Fibroblast of skin of abdomen (primary cell): ENCODE data around the gene AUP1.
"Not testable (repeated sequence)": the region's sequence is repeated elsewhere in the genome, so short reads cannot be mapped to it uniquely, and the experiment has no call there.

Experiments
- DNase-seq: peaks from one replicate; pipeline ENCODE4 v3.0.0-alpha.2; 2013

Gene AUP1

DNA sequence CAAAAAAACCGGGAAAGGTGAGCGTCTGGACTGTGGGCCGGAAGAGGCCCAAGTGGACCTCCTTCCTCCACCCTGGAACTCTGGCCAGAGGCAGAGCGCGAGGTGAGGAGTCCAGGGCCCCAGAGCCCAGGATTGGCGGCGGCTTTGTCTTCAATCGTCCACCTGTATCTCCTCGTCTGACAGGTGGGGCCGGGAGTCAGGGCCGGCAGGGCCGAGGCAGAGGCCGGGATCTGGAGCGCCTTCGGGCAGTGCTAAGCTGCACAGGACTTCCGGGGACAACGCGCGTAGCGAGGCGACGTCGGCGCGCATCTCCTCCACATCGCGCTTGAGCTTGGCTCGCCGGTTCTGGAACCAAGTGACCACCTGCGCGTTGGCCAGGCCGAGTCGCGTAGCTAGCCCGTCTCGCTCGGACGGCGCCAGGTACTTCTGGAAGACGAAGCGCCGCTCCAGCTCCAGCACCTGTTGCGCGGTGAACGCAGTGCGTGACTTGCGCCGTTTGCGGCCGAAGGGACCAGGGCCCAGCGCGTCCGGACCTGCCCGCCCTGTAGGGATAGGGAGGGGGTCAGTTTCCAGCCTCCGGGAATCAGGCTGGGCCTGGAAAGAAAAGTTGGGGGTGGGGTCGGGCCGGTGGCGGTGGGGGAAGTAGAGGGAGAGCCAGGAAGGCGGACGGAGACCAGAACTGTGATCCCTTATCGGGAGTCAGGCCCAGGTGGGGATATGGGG lies 31.6 kb downstream of the AUP1 start:
- no peak for DNase-seq

DNA sequence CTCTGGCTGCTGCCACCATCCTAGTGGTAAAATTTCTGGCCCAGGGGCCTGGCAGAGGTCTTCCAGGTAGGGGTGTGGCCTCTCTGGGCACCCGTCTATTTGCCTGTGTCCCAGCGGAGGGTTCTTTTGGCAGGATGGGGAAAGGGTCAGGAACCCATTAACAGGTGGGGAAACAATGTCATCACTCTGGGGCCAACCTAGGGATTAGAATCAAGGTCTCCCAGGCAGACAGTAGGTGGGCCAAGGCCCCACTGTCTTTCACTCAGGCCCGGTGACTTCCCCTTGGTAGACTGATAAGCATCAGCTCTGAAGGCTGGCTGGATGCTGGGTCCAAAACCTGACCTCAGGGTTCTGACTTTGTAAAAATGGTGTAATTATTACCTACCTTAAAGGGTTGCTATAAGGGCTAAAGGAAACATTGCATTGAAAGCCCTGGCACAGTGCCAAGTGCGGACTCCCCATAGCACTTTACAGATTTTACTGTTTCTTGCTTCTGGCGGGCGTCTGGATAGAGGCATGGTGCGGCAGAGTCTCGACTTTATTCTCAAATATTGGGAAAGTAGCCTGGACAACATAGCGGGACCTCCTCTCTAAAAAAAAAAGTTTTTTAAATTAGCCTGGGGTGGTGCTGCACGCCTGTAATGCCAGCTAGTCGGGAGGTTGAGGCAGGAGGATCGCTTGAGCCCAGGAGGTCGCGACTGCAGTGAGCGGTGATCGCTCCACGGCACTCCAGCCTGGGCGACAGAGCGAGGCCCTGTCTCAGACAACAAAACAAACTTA lies 32.3 kb downstream of the AUP1 start:
- no peak for DNase-seq

DNA sequence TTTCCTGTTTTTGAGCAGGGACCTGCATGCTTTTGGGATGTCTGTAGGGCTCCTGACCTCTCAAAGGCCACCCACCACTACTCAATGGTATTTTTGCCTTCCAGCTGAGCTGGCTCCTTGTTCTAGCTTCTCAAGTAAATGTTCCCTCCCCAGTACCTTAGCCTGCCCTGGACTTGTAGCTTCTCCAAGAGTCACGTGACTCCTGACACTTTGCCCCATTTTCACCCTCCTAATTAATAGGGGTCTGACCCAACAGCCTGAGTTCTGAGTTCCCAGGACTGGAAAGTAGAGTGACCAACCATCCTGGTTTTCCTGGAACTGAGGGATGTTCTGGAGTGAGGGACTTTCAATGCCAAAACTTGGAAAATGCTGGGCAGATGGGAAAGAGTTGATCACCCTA lies 34.1 kb downstream of the AUP1 start:
- DNase-seq, result no peak

DNA sequence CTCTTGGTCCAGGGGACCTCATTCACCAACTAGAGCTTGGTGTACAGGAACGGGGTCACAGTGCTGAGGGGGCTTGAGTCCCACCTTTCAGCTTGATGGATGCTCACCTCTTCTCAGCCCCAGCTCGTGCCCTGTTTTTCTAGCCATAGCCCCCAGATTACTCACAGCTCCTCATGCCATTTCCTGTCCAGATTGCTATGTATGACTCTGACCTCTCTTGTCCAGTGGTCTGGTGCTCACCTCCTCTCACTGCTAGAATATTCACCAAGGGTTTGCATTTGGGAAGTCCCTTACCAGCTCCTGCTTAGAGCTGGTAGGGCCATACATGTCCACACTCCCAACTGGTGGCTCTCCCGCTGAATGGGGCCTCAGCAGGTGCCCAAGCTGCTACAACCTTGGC lies 36.0 kb downstream of the AUP1 start:
- no peak for DNase-seq

DNA sequence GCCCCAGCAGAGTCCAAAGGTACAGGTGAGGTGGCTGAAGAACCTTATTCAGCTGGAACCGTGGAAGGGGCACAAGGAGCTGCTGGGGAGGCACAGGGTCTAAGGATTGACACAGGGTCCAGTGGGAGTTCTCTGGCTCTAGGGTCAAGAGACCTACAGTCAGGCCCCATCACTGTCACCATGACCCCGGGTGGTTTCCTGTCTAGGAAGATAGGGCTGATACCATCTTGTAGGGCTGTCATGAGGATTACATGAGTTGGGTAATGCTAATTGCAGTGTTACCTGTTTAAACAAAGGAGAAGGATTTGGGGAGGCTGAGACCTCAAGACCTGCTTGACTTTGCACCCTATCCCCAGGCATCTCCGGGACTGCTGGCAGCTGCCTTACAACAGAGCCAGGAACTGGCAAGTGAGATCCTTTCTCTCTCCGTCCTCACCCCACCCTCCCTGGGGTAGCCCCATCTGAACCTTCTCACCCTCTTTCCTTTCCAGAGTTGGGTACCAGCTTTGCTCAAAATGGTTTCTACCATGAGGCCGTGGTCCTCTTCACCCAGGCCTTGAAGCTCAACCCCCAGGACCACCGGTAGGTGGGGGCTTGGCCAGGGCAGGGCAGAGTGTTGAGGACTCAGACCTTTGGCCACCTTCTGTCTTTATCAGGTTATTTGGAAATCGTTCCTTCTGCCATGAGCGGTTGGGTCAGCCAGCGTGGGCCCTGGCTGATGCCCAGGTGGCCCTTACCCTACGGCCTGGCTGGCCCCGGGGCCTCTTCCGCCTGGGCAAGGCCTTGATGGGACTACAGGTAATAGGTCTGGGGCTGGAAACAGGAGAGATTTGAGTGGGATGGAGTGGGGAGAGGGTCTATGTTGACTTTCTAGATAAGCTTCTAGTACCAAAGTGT lies 37.6 kb downstream of the AUP1 start:
- no peak for DNase-seq

DNA sequence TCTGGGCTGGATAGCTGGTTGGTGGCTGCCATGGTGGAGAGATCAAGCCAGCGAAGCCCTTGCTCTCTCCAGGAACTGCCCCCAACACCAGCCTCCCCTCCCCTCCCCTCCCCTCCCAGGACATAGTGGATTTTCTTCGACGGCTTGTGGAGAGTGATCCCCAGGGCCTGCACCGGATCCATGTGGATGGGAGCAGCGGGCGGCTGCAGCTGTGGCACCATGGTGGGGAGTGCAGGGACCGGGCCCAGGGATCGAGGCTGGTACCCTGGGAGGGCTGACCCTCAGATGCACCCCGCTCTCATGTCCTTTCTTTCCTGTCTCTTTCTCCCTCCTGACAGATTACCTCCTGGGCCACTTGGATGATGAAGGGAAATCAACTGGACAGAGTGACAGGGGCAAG lies 39.6 kb downstream of the AUP1 start:
- DNase-seq, result no peak

DNA sequence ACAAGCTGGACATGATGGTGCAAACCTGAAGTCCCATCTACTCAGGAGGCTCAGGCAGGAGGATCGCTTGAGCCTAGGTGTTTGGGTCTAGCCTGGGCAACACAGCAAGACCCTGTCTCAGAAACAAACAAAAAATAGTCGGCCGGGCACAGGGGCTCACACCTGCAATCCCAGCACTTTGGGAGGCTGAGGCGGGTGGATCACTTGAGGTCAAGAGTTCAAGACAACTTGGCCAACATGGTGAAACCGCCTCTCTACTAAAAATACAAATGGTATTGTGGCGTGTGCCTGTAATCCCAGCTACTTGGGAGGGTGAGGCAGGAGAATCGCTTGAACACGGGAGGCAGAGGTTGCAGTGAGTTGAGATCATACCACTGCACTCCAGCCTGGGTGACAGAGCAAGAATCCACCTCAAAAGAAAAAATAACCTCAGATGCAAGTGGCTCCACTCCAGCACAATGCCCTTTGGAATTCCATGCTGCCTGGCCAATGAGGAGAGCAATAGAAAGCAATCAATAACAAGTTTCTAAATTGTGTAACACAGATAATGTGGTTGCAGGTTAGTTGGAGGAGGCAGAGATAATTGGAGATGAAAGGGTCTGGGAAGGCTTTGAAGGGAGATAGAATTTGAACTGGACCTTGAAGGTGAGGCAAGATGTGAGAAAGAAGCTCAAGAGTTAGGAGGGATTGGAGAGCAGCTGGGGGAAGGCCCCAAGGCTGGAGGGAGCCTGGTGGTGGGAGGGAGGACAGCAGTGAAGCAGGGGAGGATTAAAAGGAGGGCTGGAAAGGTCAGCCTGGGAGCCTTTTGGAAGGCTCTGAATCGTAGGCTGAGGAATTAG lies 40.6 kb downstream of the AUP1 start:
- no peak for DNase-seq

DNA sequence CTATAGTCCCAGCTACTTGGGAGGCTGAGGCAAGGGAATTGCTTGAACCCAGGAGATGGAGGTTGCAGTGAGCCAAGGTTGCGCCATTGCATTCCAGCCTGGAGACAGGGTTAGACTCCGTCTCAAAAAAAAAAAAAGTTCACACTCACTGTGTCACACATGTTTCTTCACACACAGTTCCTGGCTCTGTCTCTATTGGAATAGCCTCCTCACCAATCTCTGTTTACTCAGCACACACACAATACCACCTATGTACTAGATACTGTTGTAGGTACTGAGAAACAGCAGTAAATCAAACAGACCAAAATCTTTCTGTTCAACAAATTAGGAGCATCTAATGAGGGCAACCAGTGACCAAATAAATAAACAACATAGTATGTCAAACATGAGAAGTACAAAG lies 43.4 kb downstream of the AUP1 start:
- DNase-seq, result no peak

DNA sequence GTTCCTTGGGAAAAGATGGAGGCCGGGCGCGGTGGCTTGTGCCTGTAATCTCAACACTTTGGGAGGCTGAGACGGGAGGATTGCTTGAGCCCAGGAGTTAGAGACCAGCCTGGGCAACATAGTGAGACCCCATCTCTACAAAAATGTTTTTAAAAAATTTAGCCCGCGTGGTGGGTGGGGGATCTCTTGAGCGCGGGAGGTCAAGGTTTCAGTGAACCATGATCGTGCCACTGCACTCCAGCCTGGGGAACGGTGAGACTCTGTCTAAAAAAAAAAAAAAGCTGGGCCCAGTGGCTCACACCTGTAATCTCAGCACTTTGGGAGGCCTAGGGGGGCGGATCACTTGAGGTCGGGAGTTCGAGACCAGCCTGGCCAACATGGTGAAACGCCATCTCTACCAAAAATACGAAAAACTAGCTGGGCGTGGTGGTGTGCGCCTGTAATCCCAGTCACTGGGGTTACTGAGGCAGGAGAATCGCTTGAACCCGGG lies 45.8 kb downstream of the AUP1 start:
- DNase-seq, result not testable (repeated sequence)

DNA sequence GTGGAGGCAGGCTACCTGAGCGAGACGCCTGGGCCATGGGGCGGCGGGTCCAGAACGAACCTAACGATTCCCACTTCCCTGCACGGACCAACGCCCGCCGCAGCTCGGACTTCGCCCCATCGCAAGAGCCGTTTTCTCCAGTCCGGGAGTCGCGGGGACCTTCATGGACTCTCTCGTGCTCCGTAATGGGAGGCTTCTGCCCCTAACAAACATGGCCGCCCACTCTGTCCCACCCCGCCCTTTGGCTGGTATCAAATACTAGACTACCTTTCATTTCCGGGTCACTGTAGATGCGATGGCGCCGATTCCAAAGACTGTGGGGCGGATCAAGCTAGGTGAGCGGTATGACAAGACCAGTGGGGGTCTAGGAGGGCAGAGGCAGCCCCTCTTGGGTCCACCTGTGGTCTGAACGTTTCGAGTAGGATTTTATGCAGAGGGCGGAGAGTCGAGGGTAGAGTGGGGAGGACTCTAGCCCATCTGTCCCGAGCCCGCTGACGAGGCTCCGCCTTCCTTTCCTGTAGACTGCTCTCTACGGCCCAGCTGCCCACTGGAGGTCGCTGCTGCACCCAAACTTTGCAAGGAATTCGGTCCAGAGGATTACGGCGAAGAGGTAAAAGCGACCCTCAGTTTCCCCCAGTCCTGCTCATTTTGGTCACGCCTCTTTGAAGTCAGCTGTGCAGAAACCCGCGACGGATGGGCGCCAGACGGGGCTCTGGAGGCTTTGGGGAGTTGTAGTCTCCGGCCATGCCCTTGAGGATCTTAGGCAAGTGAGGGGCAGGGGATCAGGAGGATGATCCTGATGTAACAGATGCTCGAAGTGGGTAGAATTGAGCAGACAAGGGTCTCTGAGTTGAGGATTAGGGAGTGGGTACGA lies 46.5 kb downstream of the AUP1 start, which contains the start of the genes CCDC142 and TTC31:
TSS of gene CCDC142 (minus strand) at position 198 of the 874 bp plus-strand sequence. CDS start at position 37, 161 bp downstream.
TSS of gene TTC31 (plus strand) at position 281 of the 874 bp plus-strand sequence. CDS start at position 296, 15 bp downstream.
- peak; percentile 95 for DNase-seq

DNA sequence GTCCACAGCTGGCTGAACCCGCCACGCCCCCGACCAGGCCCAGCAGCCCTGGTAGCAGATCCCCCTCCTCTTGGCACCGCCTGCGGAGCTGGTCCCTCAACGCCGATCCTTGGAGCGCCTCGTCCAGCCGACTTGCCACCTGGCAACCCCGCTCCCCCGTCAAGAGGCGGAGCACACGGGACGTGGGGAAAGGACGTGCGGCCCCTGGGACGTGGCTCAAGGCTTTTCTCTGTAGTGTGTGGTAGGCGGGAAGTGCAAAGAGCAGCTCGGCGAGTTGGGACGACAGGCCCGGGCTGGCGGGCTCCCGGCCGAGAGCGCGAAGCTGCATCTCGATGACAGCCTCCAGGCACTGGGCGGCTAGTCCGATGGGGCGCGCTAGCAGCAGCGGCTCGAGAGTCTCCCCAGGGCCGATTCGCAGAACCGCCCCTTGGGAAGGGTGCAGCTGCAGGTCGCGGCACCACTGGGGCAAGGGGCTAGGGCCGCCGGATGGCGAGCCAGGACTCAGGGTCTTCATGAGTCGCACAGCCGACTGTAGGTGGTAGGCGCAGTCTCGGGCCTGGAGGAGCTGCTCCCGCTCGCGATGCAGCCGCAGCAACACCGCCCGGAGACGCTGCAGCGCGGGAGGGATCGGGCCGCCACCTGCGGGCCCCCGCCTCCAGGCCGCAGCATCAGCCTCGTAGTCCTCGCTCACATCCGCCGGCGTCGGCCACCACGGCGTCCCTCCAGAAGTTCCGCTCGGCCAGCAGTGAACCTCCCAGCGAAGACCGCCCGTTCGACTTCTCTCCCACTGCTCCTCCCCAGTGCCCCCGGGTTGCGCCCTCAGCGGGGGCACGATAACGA lies 47.3 kb downstream of the AUP1 start:
- DNase-seq, result no peak

DNA sequence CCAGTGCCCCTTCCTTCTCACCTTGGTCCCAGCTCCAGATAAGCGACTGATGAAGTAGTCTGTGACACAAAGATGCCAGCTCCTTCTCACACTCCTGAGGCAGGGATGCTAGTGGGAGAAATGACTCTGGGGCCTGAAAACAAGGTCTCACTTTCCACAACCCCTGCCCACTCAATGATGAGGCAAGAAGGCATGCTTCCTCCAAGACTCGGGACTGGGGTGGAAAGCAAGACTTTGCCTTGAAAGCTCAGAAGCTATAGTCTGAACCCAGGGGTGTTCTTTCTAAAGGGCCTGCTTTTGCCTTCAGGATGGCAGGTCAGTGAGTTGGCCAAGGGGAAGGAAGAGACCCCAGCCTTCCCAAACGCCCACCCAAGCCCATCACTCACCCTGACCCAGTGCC lies 48.1 kb downstream of the AUP1 start:
- DNase-seq, result no peak
